GM21619 (cell line): ENCODE data around the gene IGSF11.
"Not testable (repeated sequence)": the region's sequence is repeated elsewhere in the genome, so short reads cannot be mapped to it uniquely, and the experiment has no call there.

Source experiments
- ATAC-seq: cut with Tn5 transposase; IDR thresholded peaks from one replicate; pipeline ENCODE4 v1.9.1; 2021; ENCODE audit not compliant: unreplicated experiment

IGSF11 gene

DNA sequence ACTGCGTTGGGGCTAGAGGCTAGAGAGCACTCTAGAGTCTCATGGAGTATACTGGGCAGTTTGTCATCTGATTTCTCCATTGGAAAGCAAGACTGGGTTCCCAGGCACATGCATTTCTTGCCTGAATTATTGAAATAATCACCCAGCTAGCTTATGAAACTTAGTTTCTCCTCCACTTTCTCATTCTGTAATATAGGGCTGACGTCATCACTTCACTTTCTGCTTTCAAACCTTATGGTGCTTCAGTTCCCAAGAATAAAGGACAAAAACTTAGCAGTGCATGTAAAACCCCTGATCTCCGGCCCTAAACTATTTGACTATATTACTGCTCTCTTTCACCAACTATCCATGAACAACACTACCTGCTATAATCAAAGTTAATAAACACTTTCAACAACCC, 147.9 kb downstream of the IGSF11 start:
- ATAC-seq = no peak

DNA sequence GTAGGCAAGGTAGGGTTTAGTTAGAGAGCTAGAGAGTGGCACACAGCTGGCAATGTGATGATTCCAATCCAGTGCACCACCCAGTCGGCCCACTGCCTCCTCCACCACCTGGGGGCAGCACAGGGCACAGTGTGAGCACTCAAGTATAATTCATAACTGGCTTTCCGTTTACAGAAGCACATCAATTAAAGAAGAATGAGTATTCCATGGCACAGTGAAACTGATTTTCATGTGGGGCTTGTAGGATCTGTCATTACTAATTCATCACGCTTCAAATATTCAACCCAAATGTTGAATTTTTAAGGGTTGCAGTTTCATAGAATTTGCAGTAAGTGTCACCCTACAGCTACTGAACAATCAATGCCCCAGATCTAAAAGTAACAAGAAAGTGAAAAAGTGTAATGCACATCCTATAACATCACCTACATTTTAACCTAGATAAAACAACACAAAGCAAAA, 149.9 kb downstream of the IGSF11 start:
- ATAC-seq = peak; percentile 80

DNA sequence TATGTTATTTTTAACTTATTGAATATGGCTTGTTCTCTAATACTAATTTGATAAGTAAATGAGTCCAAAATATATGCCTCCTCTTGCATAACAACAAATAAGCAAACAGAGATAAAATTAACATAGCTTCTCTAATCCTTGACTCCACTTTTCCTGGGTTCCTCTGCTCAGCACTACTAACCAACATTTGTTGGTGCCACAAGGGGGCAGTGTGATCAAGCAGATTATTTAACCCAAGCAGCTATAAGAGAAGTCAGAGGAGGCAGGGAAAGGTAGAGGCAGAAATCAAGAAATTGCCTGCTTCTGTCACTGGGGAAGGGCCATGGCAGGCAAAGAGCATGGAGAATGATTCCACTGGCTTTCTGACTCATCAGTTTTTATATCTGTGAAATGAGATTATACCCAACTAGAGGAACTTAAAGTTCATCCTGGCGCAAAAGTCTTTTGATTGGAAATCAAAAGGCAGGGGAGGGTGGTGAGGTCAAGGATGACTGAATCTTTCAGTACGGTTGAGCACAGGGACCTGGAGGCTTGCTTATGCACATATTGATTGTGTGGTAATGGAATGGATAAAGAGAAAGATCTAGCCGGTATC, 152.2 kb downstream of the IGSF11 start:
- ATAC-seq = peak; percentile 68

DNA sequence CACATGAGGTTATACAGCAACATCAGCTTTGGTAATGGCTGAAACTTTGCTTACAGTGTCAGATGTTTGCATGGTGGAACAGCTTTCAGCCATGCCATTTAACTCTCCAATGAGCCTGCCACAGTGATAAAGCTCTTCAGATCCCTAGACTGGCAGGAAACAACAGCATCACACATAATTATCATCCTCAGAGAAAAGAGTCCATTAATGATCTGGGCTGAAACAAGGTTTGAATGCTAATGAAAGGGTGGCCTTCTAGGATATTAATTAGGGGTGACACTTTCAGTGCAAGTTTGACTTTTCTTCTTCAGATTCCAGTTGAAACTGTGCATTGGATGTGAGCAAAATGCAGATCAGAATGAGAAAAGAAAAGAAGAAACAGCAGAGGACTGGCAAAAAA, 166.6 kb downstream of the IGSF11 start:
- ATAC-seq = no peak

GRCh38 chr3:118863731-118864322, 170.8 kb downstream of the IGSF11 start:
- peak; percentile 80 for ATAC-seq

DNA sequence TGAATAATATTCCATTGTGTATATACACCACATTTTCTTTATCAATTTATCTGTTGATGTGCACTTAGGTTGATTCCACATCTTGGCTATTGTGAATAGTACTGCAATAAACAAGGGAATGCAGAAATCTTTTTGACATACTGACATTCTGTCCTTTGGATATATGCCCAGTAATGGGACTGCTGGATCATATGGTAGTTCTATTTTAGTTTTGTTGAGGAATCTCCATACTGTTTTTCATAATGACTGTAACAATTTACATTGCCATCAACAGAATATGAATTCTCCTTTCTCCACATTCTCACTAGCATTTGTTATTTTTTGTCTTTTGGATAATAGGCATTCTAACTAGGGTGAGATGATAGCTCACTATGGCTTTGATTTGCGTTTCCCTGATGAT, 174.7 kb downstream of the IGSF11 start:
- ATAC-seq = no peak

DNA sequence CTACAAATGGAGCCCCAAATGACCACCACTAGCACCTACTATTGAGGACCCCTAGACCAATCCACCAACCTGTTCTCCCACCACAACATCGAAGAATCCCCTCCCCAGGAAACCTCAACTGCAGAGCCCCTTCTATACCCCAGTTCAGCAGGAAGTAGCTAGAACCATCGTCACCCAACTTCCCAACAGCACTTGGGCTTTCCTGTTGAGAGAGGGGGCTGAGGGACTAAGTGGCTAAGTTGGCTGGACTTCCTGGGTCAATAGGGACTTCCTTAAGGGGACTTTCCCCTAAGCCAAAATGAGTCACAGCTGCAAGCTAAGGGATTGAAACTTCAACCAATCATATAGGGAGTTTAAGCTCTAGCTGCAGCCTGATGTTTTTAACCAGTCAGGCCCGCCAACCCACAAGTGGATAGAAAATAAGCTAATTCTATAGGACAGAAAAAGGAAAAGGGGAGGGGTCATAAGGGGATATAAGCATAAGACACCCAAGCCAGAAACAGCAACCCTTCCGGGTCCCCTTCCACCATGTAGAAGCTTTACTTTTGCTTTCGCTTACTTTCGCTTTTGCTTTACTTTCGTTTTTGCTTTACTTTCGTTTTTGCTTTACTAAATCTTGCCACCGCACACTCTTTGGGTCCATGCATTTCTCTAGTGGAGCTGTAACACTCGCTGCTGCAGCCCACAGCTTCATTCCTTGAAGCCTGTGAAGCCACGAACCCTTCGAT, 183.0 kb downstream of the IGSF11 start:
- not testable (repeated sequence) for ATAC-seq

GRCh38 chr3:118850687-118851086, 184.0 kb downstream of the IGSF11 start:
- no peak for ATAC-seq
